SW 1271 (cell line): ENCODE measurements around the gene CIB1.
A peak's percentile ranks its signal among the peaks of the same experiment; 100 is the strongest.

Experiments used
- DNase-seq, 2 experiments: peaks; one replicate each; lab custom pipeline; 2025; lab: John Stamatoyannopoulos, UW

Gene CIB1

DNA sequence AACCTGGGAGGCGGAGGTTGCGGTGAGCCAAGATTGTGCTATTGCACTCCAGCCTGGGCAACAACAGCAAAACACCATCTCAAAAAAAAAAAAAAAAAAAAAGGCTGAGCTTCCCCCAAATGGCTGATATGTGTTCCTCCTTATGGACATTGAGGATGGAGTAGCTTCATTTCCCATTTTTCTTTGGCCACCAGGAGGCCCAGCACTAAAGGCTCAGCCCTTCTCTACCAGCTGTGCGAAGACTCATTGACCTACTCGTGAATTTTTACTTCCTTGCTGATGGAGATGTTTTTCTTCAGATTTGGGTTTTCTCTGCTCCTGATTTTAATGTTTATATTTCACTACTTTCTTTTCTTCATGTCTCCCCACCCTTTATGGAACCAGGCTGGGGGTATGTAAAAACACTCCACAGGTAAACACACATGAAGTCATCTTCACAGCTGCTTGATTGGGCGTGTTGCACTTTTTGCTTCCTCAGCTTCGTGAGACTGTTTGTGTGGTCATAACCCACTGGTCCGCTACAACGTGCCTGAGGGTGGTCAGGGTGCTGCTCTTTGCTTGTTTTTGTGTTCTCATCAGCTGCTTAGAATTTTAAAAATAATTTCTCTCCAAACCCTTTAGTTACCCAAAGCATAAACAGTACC lies 19.1 kb downstream of the CIB1 start:
- peak in 1 of 2 experiments; percentile 46 for DNase-seq

DNA sequence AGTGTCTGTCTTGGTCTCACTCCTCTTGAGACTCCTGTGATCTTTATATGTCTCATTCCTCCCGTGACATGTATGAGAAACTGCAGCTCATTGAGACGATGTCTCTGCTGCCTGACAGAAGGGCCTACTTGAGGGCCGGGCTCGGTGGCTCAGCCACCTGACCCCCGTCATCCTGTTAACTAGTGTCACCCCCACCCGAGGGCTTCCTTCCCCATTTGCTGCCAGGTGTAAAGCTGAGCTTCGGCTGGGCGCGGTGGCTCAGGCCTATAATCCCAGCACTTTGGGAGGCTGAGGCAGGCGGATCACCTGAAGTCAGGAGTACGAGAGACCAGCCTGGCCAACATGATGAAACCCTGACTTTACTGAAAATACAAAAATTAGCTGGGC lies 19.9 kb downstream of the CIB1 start:
- DNase-seq: no peak

GRCh38 chr15:90213122-90213817 lies 20.5 kb downstream of the CIB1 start:
- DNase-seq: no peak

- DNase-seq: no peak
Measured at GRCh38 chr15:90212221-90213098, 21.3 kb downstream of the CIB1 start.

- DNase-seq: peak; percentile 85 to 90
Measured at GRCh38 chr15:90211440-90212143, 22.1 kb downstream of the CIB1 start.

DNA sequence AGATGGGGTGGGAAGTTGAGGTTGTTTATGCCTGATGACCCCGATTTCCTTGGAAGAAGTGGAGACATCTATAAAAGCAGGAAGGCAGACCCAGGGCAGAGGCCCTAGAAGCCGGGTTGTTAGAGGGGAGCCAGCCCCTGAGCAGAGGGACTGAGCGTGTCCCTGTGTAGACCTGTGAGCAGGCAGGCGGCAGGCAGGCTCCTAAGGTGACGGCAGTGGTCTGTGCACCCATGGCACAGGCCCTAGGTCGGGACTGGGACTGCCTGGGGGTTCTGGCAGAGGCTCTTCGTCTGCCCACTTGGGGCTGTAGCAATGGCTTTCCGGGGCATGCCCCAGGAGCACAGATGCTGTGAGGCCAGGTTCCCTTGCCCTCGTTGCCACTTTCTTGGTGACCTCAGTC lies 22.7 kb downstream of the CIB1 start:
- no peak for DNase-seq

DNA sequence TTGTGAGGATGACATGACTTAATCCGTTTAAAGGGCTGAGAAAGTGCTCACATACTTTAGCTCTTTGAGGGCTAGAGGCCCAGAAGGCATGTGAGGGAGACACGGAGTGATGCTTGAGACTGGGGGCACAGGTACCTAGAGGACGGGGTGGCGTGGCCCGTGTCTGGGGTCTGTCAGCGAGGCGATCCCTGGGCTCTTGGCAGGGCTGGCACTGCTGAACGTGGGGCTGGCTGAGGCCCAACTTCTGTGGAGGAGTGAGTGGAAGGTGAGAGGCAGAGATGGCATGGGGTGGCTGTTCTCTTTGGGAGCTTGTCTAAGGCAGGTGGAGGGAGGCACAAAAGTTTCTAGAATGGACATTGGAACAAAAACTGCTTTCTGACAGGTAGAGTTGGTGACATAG lies 23.1 kb downstream of the CIB1 start:
- DNase-seq: no peak

- peak in 1 of 2 experiments; percentile 41 for DNase-seq
Measured at GRCh38 chr15:90209591-90209990, 24.1 kb downstream of the CIB1 start.

GRCh38 chr15:90208356-90208755 lies 25.4 kb downstream of the CIB1 start:
- DNase-seq: no peak

- DNase-seq: no peak
Measured at GRCh38 chr15:90207252-90207651, 26.5 kb downstream of the CIB1 start.

- DNase-seq: no peak
Measured at GRCh38 chr15:90205886-90206285, 27.9 kb downstream of the CIB1 start.

GRCh38 chr15:90205050-90205848 lies 28.5 kb downstream of the CIB1 start:
- DNase-seq: no peak

GRCh38 chr15:90203922-90204321 lies 29.8 kb downstream of the CIB1 start:
- DNase-seq: no peak

GRCh38 chr15:90203473-90203872 lies 30.3 kb downstream of the CIB1 start:
- no peak for DNase-seq

DNA sequence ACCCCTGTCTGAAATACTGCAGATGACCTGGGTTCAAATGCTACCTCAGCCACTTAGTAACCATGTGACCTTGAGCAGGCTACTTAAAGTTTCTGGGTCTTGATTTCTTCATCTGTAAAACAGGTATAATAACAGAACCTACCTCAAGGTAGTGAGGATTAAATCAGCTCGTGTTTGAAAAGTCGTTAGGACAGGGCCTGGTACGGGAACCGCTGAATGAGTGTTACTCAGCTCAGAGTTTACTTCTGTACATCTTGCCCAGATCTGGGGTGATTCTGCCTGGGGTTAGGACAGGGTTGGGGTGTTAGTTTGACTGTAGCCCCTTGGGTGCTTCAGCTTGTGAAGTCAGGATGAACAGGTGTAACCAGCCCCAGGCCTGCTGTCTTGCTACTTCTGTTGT lies 30.8 kb downstream of the CIB1 start:
- no peak for DNase-seq

DNA sequence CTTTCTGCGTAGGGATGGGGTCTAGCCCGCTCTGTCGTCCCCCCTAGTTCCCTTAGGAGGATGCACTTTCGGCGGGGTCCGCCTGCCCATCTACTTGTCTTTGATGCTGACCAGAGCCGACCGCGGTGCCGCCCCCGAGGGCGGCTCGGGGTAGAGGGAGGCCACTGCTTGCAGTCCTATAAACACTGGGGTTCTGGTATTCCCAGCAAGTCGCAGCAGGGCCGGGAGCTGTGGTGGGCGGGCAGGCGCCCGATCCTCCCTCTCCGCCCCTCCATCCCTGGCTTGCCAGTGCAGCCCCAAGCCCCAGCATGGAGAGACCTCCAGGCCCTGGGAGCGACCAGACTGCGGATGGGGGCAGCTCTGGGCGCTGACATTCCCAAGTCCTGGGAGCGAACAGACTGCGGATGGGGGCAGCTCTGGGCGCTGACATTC lies 31.8 kb downstream of the CIB1 start:
- DNase-seq: no peak

GRCh38 chr15:90201130-90201943 lies 32.4 kb downstream of the CIB1 start, which contains the start of gene SEMA4B:
SEMA4B (plus strand) TSS chr15:90201330; CDS start chr15:90201579, 249 bp downstream.
- peak in 1 of 2 experiments; percentile 48 for DNase-seq

GRCh38 chr15:90200534-90201129 lies 33.1 kb downstream of the CIB1 start:
- DNase-seq: no peak

DNA sequence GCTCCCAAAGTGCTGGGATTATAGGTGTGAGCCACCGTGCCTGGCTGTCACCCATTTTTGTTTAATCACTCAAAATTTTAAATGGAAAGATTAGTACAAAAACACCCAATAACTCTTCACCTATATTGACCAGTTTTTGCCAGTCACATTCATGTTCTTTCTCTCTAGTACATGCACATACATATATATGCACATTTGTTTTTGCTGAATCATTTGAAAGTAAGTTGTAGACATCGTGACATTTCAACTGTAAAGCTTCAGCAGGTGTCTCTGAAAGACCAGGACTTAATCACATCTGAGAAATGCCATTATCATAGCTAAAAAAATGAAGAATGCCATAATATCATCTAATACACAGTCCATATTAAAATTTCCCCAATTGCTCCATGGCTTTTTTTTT lies 39.1 kb downstream of the CIB1 start:
- DNase-seq: no peak
